WTC11 (cell line): Measurements from ENCODE around the gene CTTNBP2. TPM values are rescaled to one million over a fixed set of nuclear protein-coding genes. Genes with fewer than 3 reads are reported as not detected.
A peak's percentile ranks its signal among the peaks of the same experiment; 100 is the strongest.

Source experiments
- ATAC-seq: fragments of 200-7000 bp; cut with Tn5 transposase; 2 replicates; pipeline ENCODE4 v1.10.0; 2021; ENCODE audit warnings: mild to moderate bottlenecking, moderate library complexity
- CTCF ChIA-PET: fragments of 300-600 bp; sonication (Branson Sonifier 250); formaldehyde crosslinking; loops from one replicate; lab custom pipeline; 2021; ENCODE audit warnings: antibody characterized with exemption; lab: Charles Lee
- POLR2A ChIA-PET: fragments of 350-600 bp; sonication (Branson Sonifier 250); formaldehyde crosslinking; loops from one replicate; lab custom pipeline; 2021; ENCODE audit warnings: antibody characterized with exemption; lab: Charles Lee
- DNase-seq: peaks from one replicate; pipeline ENCODE4 v3.0.0; 2021; ENCODE audit warnings: low spot score
- H3K27ac Mint-ChIP-seq: 2 replicates; pipeline ENCODE4 v1.8.0; 2021; ENCODE audit warnings: mixed read lengths
- H3K27me3 Mint-ChIP-seq: 2 replicates; pipeline ENCODE4 v1.8.0; 2021; ENCODE audit warnings: low read depth, mild to moderate bottlenecking, moderate library complexity, mixed read lengths
- H3K36me3 Mint-ChIP-seq: 2 replicates; pipeline ENCODE4 v1.8.0; 2021; ENCODE audit warnings: mixed read lengths
- H3K4me1 Mint-ChIP-seq: 2 replicates; pipeline ENCODE4 v1.8.0; 2022; ENCODE audit warnings: mixed read lengths
- H3K4me3 Mint-ChIP-seq: 2 replicates; pipeline ENCODE4 v1.8.0; 2021; ENCODE audit warnings: mild to moderate bottlenecking, moderate library complexity, mixed read lengths
- H3K9me3 Mint-ChIP-seq: 2 replicates; pipeline ENCODE4 v1.8.0; 2021; ENCODE audit warnings: mixed read lengths
- ARID4B ChIP-seq: sonication (generic); formaldehyde crosslinking; IDR thresholded peaks from 2 replicates; pipeline ENCODE4 v1.8.0; 2023; ENCODE audit warnings: missing genetic modification reagents, mild to moderate bottlenecking, borderline replicate concordance
- ATF3 ChIP-seq: sonication (generic); formaldehyde crosslinking; conservative IDR thresholded peaks from 2 replicates; pipeline ENCODE4 v1.8.1; 2022; ENCODE audit warnings: mild to moderate bottlenecking, missing genetic modification reagents
- CBFB ChIP-seq: sonication (generic); formaldehyde crosslinking; IDR thresholded peaks from 2 replicates; pipeline ENCODE4 v1.8.1; 2022; ENCODE audit warnings: mild to moderate bottlenecking, low read depth, missing genetic modification reagents
- CDX4 ChIP-seq: fragments of 250-450 bp; sonication (Bioruptor Pico); IDR thresholded peaks from 2 replicates; pipeline ENCODE4 v1.9.0; 2021; ENCODE audit warnings: moderate library complexity, mild to moderate bottlenecking, inconsistent platforms, borderline replicate concordance
- CREM ChIP-seq: sonication (generic); formaldehyde crosslinking; IDR thresholded peaks from 2 replicates; pipeline ENCODE4 v1.8.1; 2022; ENCODE audit warnings: mild to moderate bottlenecking, missing genetic modification reagents, moderate library complexity
- E2F4 ChIP-seq: sonication (generic); formaldehyde crosslinking; IDR thresholded peaks from 2 replicates; pipeline ENCODE4 v1.8.1; 2022; ENCODE audit warnings: low read depth, mild to moderate bottlenecking, moderate library complexity, missing genetic modification reagents, borderline replicate concordance
- ELF4 ChIP-seq: sonication (generic); formaldehyde crosslinking; IDR thresholded peaks from 2 replicates; pipeline ENCODE4 v1.8.1; 2022; ENCODE audit warnings: low read depth, mild to moderate bottlenecking, moderate library complexity, missing genetic modification reagents
- FOXJ3 ChIP-seq: sonication (generic); formaldehyde crosslinking; IDR thresholded peaks from 2 replicates; pipeline ENCODE4 v1.9.0; 2021; ENCODE audit warnings: missing genetic modification reagents, mild to moderate bottlenecking, borderline replicate concordance
- FOXP1 ChIP-seq: sonication (generic); formaldehyde crosslinking; IDR thresholded peaks from 2 replicates; pipeline ENCODE4 v1.8.0; 2022; ENCODE audit warnings: missing genetic modification reagents, mild to moderate bottlenecking, moderate library complexity, borderline replicate concordance
- HMGA2 ChIP-seq: fragments of 250-450 bp; sonication (Bioruptor Pico); IDR thresholded peaks from 2 replicates; pipeline ENCODE4 v1.4.0; 2021; ENCODE audit warnings: mild to moderate bottlenecking, moderate library complexity
- IRF2 ChIP-seq: sonication (generic); formaldehyde crosslinking; IDR thresholded peaks from 2 replicates; pipeline ENCODE4 v1.8.0; 2022; ENCODE audit warnings: low read depth, missing genetic modification reagents, borderline replicate concordance
- JAZF1 ChIP-seq: fragments of 250-450 bp; sonication (Bioruptor Pico); IDR thresholded peaks from 2 replicates; pipeline ENCODE4 v1.9.0; 2021; ENCODE audit warnings: moderate library complexity, mild to moderate bottlenecking, inconsistent platforms
- NR2C2 ChIP-seq: sonication (generic); formaldehyde crosslinking; IDR thresholded peaks from 2 replicates; pipeline ENCODE4 v1.8.0; 2022; ENCODE audit warnings: mild to moderate bottlenecking, missing genetic modification reagents
- NR3C1 ChIP-seq: sonication (generic); formaldehyde crosslinking; conservative IDR thresholded peaks from 2 replicates; pipeline ENCODE4 v1.8.1; 2023; ENCODE audit warnings: low read depth, mild to moderate bottlenecking, missing genetic modification reagents
- SOX15 ChIP-seq: fragments of 250-450 bp; sonication (Bioruptor Pico); IDR thresholded peaks from 2 replicates; pipeline ENCODE4 v1.9.0; 2021; ENCODE audit warnings: mild to moderate bottlenecking
- ZBTB43 ChIP-seq: sonication (generic); formaldehyde crosslinking; IDR thresholded peaks from 2 replicates; pipeline ENCODE4 v1.8.1; 2023; ENCODE audit warnings: mild to moderate bottlenecking, missing genetic modification reagents
- ZNF232 ChIP-seq: sonication (generic); formaldehyde crosslinking; IDR thresholded peaks from 2 replicates; pipeline ENCODE4 v1.8.0; 2022; ENCODE audit warnings: mild to moderate bottlenecking, missing genetic modification reagents
- ZNF317 ChIP-seq: sonication (generic); formaldehyde crosslinking; IDR thresholded peaks from 2 replicates; pipeline ENCODE4 v1.8.1; 2023; ENCODE audit warnings: low read depth, mild to moderate bottlenecking, moderate library complexity, missing genetic modification reagents, borderline replicate concordance
- ZNF423 ChIP-seq: fragments of 250-450 bp; sonication (Bioruptor Pico); IDR thresholded peaks from 2 replicates; pipeline ENCODE4 v2.1.2; 2022; ENCODE audit warnings: mild to moderate bottlenecking, moderate library complexity
- ZNF671 ChIP-seq: fragments of 250-450 bp; sonication (Bioruptor Pico); IDR thresholded peaks from 2 replicates; pipeline ENCODE4 v1.8.0; 2021; ENCODE audit warnings: mild to moderate bottlenecking
- total RNA-seq: library from RNA; stranded (reverse); gene quantifications from 3 replicates; pipeline ENCODE4 v1.2.3, GENCODE V29; 2021
- TF ChIP-seq, protein P1 (sequence below): sonication (generic); formaldehyde crosslinking; IDR thresholded peaks from 2 replicates; pipeline ENCODE4 v1.8.1; 2022; ENCODE audit warnings: missing genetic modification reagents, borderline replicate concordance
- TF ChIP-seq, protein P2 (sequence below): sonication (generic); formaldehyde crosslinking; IDR thresholded peaks from 2 replicates; pipeline ENCODE4 v1.8.1; 2022; ENCODE audit warnings: mild to moderate bottlenecking, missing genetic modification reagents, moderate library complexity, borderline replicate concordance

Gene CTTNBP2
- total RNA-seq, 1 experiment from 2014 or later: 22.1 TPM

- ATAC-seq (no peak), DNase-seq (no peak)
- Mint-ChIP-seq H3K27ac (no peak overlapping the region; the same call in 1 of the 2 replicates), H3K4me3 (peak overlapping the region; percentile 0; the same call in 1 of the 2 replicates), H3K36me3 (no peaks in the 10 kb centered on the region), H3K27me3 (no peaks in the 10 kb centered on the region), H3K4me1 (peaks cover 37% of the 10 kb centered on the region), H3K9me3 (no peaks in the 10 kb centered on the region)
- CTCF ChIA-PET: no interaction called here
- POLR2A ChIA-PET: no interaction called here
- TF ChIP-seq ATF3 (CRISPR knock-in tag) (no peak), CREM (no peak), FOXP1 (no peak), ZBTB43 (CRISPR knock-in tag) (no peak), ZNF671 (no peak), IRF2 (CRISPR knock-in tag) (no peak), NR2C2 (CRISPR knock-in tag) (no peak), ZNF232 (CRISPR knock-in tag) (no peak)
Measured at GRCh38 chr7:117888627-117889026, 15.4 kb upstream of the CTTNBP2 start.

DNA sequence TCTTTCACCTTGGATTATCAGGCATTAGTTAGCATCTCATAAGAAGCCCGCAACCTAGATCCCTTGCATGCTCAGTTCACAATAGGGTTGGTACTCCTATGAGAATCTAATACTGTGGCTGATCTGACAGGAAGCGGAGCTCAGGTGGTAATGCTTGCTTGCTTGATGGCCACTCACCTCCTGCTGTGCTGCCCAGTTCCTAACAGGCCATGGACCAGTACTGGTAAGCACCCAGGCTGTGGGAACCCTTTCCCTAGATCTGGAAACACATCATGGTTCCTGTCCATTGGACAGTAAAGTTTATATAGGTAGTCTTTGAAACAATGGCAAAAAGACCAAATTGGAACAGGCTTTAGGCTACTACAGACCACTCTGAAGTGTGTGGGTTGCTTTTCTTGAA lies 9.4 kb upstream of the CTTNBP2 start:
- H3K9me3 Mint-ChIP-seq: no peaks in the 10 kb centered on the region
- CTCF ChIA-PET: no interaction called here
- H3K27ac Mint-ChIP-seq: no peak overlapping the region
- ATAC-seq (no peak), DNase-seq (no peak)
- H3K4me1 Mint-ChIP-seq: peaks cover 12% of the 10 kb centered on the region
- H3K27me3 Mint-ChIP-seq: no peaks in the 10 kb centered on the region
- H3K36me3 Mint-ChIP-seq: no peaks in the 10 kb centered on the region
- no peak overlapping the region for H3K4me3 Mint-ChIP-seq
- POLR2A ChIA-PET: no interaction called here
- TF ChIP-seq E2F4 (CRISPR knock-in tag) (no peak), ARID4B (CRISPR knock-in tag) (no peak), NR3C1 (CRISPR knock-in tag) (no peak), CDX4 (CRISPR knock-in tag) (no peak), SOX15 (CRISPR knock-in tag) (no peak), CBFB (CRISPR knock-in tag) (no peak), ZNF423 (CRISPR knock-in tag) (no peak), JAZF1 (CRISPR knock-in tag) (no peak), FOXJ3 (CRISPR knock-in tag) (no peak), ELF4 (no peak), ZNF317 (CRISPR knock-in tag) (no peak), ZNF671 (no peak), HMGA2 (no peak), ZNF232 (CRISPR knock-in tag) (no peak), FOXP1 (no peak)
- TF ChIP-seq, protein P1, sequence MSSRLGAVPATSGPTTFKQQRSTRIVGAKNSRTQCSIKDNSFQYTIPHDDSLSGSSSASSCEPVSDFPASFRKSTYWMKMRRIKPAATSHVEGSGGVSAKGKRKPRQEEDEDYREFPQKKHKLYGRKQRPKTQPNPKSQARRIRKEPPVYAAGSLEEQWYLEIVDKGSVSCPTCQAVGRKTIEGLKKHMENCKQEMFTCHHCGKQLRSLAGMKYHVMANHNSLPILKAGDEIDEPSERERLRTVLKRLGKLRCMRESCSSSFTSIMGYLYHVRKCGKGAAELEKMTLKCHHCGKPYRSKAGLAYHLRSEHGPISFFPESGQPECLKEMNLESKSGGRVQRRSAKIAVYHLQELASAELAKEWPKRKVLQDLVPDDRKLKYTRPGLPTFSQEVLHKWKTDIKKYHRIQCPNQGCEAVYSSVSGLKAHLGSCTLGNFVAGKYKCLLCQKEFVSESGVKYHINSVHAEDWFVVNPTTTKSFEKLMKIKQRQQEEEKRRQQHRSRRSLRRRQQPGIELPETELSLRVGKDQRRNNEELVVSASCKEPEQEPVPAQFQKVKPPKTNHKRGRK (CRISPR knock-in tag): no peak
- TF ChIP-seq, protein P2, sequence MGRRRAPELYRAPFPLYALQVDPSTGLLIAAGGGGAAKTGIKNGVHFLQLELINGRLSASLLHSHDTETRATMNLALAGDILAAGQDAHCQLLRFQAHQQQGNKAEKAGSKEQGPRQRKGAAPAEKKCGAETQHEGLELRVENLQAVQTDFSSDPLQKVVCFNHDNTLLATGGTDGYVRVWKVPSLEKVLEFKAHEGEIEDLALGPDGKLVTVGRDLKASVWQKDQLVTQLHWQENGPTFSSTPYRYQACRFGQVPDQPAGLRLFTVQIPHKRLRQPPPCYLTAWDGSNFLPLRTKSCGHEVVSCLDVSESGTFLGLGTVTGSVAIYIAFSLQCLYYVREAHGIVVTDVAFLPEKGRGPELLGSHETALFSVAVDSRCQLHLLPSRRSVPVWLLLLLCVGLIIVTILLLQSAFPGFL (CRISPR knock-in tag): no peak
